NCI-H2171 treated with DMSO at 0.1 percent for 48 hours (cell line): ENCODE results near the gene TRPM1.
"Not testable (repeated sequence)": the region's sequence is repeated elsewhere in the genome, so short reads cannot be mapped to it uniquely, and the experiment has no call there.

ENCODE experiments used
- DNase-seq: peaks from one replicate; lab custom pipeline; 2025; lab: John Stamatoyannopoulos, UW

Gene TRPM1

DNA sequence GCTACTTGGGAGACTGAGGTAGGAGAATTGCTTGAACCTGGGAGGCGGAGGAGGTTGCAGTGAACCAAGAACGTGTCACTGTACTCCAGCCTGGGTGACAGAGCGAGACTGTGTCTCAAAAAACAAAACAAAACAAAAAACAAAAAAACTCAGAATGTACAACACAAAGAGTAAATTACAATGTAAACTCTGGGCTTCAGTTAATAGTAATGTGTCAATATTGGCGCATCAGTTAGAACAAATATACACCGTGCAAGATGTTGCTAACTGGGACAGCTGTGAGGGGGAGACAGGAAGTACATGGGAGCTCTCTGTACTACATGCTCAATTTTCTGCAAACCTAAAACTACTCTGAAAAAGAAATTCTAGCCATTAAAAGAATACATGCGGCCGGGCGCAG, 23.5 kb upstream of the TRPM1 start:
- DNase-seq, result no peak

DNA sequence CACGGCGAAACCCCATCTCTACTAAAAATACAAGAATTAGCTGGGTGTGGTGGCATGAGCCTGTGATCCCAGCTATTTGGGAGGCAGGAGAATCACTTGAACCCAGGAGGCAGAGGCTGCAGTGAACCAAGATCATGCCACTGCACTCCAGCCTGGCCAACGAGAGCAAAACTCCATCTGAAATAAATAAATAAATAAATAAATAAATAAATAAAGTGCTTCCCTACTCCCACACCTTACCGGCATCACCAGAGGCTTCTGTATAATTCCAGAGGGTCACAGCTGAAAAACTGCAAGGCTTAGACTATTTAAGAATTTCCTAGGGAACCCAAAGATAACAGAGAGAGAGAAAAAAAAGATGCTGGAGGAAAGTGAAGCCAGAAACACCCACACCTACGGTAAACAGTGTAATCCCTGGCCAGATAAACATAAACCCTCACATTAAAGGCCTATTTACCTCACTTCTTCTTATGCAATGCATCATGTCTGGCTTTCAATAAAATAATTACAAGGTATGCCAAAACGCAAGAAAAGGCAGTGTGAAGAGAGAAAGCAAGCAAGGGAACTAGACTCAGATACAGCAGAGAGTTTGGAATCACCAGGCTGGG, 15.0 kb upstream of the TRPM1 start:
- no peak for DNase-seq

DNA sequence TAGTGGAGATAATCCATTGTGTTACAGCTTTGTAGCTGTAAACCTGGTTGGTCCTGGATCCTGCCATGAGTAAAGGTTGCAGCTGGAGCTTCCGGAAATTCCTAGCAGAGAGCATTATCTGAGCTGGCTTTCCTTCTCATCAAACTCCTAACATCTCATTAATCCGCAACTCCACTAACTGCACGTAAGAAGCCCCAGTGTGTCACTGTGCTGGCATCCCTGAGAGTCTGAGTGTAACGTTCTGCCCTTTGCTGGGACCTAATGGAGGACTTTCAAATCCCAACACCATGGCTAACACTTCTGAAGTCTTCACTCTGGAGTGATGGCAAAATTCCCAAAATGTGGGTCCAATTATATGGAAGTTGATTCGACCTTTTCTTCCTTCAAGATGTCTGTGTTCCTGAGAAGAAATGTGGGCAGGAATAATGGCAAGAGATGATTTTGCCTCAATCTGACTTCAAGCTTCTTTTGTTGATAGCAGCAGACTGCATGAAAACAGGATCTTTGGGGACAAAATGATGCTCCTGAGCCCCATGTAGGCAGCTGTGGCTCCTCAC, 9.6 kb upstream of the TRPM1 start:
- DNase-seq, result no peak

DNA sequence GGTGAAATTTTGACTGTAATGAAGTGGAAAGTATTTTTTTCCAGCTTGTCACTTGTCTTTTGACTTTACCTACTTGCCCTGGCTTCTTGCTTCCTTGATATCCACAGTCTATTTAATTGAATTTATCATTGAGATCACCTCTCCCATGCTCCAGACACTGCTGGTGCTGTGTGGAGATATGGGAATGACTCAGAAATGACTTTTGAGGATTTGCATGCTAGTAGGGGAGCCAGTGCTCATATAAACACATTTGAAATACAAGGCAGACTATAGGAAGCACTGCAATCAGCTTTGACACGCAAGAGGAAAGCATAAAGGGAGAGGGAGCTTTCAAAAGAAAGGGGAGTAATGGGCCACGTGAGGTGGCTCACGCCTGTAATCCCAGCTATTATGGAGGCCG, 7.3 kb upstream of the TRPM1 start:
- no peak for DNase-seq

DNA sequence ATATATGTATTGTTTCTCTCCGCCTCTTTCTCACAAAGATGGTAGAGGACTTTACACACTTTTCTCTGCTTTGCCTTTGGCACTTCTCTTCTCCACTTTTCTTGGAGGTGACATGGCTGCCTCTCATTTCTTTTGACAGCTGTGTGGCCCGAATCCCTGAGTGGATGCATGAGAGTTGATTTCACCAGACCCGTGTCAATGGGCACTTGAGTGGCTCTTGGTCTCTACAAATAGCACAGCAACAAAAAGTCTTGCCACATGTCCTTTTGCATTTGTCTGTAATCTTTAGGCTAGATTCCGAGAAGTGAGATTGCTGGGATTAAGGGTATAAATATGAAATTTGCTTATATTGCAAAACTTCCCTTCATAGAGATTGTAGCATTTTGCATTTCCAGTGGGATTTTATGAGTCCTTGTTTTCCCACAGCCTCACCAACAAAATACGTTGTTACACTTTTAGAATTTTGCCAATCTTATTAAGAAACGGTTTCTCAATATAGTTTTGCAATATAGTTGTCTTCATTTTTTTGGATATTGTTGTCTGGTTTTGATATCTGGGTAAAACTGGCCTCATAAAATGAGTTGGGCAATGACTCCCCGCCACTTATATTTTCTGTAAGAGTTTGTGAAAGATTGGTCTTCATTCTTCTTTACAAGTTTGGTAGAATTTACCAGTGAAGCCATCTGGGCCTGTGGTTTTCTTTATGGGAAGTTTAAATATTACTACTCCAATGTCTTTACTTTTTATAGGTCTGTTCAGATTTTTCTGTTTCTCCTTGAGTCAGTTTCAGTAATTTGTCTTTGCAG, 5.2 kb upstream of the TRPM1 start:
- DNase-seq, result no peak

DNA sequence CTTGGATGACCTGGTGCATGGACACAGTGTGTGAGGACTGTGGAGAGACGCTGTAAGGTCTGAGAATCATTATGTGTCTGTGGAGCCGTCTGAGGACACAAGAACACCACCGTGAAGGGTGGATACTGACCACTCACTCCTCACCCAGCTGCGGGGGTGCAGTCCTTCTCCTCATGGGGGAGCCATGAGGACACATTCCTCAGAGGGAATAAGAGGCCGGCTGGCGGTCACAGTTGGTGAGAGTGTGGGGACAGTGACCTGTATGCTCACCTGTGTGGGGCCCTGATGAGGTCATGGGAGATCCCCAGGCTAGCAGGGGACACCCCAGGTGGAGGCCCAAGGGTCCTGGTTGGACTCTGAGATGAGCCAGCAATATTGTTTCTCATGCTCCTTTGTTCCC, 2.5 kb upstream of the TRPM1 start:
- DNase-seq, result no peak

DNA sequence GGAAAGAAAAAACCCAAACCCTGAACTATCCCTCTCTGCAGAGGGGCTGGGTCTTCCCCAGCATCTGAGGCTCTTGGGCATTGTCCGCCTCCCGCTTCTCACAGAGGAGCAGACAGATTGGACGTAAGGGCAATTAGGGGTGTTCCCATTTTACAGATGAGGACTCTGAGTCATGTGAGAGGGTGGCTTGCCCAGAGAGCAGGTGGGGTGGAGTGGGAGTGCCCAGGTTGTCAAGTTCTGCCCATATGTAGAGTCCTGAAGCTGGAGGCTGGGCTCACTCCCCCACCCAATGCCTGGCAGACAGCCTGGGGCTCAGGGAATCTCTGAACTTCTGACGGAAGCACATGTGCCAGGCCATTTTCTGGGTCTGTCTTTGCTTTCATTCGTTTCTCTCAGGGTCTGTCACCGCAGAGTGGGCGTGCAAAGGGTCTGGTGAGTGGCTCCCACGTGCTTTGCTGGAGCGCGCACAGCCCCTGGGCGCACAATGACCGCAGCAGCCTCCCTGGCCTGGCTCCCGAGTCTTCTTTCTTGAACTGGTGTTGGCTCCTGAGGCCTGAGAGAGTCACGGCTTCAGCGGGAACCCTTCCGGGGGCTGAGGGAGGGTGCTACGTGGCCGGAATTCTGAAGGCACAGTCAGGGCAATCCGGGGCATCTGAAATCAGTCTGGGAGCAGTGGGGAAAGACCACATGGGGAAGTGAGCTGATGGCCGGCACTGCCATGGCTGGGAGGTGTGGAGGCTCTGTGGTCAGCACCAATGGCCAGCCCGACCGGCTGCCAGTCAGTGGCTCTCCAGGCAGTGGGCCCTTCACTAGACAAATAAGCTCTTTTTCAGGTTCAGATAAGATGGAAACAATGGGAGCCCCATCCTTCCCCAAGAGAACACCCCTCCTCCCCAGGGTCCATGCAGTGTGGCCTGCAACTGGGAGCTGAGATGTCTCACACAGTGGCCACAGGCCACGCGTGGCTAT, 1.1 kb upstream of the TRPM1 start:
- DNase-seq, result no peak

DNA sequence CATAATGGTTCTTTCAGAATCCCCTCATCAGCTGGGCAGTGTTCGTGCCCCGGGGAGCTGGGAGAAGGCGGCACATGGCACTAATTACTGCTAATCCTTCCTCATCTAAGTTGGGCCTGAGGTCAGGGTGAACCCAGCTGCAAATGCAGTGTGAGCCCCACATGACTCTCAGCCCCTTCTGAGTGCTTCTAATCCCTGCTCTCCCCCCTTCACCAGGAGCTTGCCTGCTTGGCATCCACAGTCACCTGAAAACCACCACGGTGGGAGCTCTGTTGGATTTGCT, 455 bp upstream of the TRPM1 start:
- DNase-seq, result no peak

DNA sequence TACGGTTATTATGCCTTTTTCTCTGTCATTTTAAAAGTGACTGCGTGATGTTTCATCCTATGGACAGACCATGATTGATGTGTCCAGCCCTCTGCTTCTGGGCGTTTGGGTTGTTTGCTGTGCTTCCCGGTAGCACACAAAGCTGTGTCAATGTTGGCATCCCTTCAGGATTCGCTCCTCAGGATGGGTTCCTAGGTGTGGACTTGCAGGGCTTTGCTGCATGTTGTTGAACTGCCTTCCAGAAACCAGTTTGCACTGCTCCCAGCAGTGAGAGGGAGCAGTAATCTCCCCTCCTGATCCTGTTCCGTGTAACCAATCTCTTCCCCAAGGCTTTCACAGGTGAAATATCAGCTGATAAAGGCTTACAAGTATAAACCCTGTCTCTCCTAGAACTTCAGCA, 787 bp downstream of the TRPM1 start:
- no peak for DNase-seq

DNA sequence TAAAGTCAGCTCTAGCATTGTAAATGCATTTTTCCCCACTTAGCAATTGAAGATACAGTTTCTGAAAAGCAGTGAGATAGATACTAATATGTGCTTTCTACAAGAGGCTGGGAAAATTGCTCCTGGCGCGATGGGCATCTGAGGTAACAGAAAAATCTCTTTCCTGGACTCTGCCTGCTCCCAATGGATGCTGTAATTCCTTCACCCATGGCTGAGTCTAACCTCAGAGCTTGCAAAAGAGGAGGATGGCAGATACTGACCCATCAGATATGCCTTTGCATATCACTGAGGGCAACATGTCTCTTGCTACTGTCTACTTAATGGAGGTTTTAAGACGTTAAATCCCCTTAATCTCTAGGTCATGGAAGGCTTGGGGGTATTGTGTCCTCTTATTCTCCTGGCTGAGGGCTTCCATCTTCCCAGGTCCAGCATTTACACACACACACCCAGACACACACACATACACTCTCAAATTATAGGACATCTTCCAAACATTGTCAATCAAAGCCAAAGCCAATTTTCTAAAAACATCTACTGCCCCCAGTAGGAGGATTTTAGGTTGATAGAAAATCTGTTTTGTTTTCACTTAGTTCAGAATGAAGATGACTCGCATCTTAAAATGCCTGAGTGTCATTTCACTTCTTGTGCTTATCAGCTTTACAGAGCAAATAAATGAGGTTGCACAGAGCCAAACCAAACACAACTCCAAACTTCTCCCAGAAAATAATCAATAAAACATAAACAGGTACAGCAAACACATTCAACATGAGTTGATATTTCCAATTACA, 2.4 kb downstream of the TRPM1 start:
- DNase-seq, result no peak

DNA sequence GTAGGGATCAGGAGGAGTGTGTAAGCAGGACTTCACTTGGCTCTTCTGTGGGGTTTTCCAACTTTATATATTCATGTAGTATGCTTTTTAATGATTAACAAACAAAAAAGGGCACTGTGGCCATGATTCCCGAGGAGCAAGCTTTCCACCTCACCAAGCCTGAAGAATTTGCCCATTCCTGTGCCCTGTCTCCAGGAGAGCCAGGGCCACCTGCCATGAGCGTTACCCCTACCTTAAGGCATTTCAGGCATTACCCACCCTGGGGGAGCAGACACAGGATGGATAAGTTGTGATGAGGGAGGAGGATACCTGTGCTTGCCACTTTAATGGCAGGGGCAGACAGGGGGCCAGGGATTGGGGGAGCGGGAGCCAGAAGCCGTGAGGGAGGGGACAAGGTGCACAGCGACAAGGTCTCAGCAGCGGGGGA, 3.0 kb downstream of the TRPM1 start:
- DNase-seq, result no peak

DNA sequence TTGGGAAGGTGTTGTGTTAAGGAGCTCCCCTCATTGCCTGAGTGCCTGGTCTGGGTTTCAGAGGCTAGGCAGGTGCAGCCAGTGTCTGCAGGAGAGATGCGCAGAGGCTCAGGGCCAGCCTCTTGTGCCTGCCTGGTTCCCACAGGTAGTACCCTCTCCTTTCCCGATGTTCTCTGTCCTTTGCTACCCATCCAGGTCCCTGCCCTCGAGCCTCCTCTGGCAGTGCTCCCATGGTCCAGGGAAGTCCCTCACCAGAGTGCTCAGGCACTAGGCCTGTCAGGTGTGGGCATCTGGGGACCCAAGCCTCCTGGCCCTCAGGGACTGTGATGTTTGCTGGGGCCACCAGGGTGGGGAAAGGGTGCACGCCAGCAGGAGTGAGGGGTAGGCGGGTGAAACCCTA, 5.0 kb downstream of the TRPM1 start:
- no peak for DNase-seq

DNA sequence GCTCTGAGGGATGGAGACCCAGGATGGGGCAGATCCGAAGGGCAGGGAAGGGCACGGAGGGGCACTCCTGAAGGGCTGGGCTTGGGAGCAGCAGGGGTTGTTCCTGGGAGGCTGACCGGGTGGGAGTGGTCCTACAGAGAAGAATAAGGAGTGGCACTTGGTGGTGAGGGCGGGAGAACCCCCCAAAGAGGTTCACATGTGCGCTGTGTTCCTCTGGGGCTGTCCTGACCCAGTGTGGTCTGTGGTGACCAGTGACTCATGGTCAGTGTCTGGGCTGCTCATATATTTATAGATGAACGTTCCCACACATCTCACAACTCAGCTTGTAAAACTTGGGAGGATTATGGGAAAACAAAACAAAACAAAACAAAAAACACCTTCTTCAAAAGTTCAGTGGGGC, 10.0 kb downstream of the TRPM1 start:
- DNase-seq, result no peak

DNA sequence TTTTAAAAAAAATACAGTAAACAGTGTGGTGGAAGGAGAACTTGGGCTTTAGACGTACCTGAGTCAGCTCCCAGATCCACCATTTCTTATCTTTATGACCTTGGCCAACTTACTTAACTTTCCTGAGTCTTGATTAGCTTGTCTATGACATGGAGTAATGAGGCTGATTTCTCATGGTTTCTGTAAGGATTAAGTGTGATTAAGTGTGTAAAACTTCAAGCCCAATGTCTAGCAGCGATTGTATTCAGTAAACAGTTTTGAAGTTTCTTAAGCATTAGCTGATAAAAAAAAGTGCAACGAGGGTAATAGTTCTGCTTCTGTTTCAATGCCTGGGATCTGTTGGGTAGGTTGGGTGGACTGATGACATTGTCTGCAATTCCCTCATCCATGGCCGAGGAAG, 10.8 kb downstream of the TRPM1 start:
- DNase-seq, result no peak

DNA sequence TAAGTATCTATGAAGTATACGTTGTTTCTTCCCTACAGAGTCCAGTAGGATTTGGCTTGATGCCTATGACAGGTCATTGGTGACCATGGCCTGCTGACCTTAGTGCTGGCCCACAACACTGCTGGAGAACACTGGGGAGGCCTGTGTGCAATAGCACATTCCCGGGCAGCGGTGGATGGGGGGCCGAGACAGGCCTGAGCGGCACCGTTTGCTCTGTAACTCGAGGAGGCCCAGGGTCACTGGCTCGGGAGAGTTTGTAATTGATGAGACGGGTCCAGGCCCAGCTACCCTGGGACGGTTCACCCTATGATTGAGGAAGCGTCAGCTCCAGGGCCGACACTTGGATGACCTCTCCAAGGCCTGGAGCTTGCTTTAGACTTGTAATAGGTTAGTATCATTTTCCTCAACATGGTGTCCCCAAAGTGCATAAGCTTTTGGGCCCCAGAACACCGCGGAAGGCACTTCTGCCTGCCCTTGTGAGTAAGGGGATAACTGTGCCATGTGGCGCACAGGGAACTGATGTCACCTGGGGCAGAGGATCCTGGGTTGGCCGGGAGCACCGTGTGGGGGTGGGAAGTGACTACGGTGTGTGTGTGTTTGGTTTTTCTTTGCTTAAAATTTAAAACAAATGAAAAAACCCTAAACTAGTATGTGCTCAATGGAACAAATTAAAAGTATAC, 12.0 kb downstream of the TRPM1 start:
- DNase-seq, result no peak

DNA sequence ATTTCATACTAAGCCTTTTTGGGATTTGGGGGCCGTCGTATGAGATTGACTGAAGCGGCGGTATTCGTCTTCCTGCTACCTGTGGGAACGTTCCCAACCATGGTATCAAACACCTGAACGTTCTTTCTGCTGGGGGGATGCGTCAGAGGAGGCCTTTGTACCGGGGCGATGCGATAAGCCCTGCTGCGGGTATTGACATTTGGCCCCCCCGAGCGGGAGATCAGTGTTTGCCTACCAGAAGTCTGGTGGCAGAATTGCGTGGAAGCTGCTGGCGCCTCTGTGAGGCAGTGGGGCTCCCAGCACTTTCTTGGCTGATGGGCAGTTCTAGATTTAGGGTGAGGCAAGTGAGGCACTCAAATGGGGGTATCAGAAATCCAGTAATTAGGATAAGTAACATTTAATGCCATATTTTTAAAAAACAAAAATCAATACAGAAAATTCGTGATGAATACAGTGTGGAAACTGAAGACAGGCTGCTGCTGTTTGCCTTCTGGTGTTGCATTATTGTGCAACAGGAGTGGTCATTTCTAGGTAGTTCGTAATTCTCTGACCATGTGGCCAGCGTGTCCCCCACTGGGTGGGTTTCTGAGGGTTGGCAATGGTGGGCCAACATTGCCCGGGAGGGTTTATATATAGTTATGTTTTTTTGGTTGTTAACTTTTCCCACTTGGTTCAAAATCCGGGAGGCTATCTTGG, 12.7 kb downstream of the TRPM1 start:
- DNase-seq, result no peak

DNA sequence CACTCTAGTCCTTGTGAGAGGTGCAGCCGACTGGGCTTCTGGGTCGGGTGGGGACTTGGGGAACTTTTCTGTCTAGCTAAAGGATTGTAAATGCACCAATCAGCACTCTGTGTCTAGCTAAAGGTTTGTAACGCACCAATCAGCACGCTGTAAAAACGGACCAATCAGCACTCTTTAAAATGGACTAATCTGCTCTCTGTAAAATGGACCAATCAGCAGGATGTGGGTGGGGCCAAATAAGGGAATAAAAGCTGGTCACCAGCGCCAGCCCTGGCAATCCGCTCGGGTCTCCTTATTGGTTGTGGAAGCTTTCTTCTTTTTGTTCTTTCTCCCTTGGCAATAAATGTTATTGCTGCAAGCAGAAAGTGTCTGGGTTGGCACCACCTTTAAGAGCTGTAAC, 13.5 kb downstream of the TRPM1 start:
- not testable (repeated sequence) for DNase-seq

DNA sequence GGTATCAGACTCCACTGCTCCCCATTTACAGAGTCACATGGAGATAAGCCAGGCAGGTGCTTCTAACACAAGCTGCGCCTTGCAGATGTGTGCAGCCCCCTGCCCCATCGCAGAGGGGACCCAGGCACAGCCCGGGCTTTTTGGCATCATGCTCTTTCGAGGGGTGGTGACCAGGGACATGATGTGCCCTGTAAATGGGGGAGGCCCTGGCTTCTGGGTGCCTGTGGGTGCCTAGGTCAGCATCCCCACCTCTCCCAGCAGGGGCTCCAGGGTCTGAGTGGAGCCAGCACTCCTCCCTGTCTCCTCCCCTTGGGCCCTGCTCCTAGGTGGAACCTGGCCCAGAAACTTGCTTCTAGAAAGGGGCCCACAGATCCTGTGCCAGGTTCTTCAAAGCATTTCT, 15.2 kb downstream of the TRPM1 start:
- no peak for DNase-seq

DNA sequence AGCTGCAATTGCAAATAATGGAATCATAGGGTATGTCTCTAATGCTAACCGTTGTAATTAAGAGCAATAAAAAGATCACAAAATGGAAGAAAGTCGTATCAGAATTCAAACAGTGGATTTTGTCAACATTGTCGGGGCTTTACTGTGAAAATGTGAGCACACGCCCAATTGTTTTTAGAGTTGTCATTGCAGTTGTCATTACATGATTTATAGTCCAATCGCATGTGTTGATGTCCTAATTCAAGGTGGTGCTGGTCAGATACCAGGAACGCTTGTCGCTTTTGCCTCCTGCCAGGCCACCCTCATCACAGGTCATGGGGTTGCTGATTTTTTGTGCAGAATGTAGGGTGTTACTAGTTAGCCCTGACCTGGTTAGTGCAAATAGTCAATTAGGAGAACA, 16.2 kb downstream of the TRPM1 start:
- DNase-seq, result no peak

DNA sequence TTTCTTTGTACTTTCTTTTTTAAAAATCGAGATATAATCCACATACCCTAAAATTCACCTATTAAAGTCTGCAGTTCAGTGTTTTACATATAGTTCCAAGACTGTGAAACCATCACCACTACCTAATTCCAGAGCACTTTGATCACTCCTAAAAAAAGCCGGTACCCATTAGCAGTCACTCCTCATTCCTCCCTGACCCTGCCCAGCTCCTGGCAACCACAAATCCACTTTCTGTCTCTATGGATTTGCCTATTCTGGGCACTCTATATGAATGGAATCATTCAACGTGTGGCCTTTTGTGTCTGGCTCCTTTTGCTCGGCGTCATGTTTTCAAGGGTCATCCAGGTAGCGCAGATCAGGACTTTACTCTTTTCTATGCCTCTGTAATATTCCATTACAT, 17.3 kb downstream of the TRPM1 start:
- no peak for DNase-seq

DNA sequence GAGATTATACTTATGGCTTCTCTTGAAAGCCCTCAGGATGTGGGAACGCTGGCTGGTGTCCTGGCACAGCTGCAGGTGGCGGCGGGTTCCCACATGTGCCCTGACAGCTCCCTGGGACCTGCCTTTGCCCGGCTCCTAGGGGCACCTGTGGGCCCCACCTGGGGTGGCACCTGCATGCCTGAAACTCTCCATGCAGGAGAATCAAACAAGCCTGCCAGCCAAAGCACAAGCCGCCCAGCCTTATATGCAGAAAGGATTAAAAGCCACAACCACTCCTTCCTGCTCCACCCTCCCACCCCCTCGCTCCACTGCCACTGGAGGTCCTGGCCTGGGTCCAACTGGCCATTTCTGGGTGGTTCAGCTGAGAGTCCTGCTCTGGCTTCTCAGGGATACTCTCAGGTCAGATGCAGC, 18.1 kb downstream of the TRPM1 start:
- no peak for DNase-seq
